Left kidney (tissue), 2 donors: ENCODE data around the gene EGFL6. TPM values are rescaled to one million over a fixed set of nuclear protein-coding genes. Genes with fewer than 3 reads are reported as not detected.
"Not testable (repeated sequence)": the region's sequence is repeated elsewhere in the genome, so short reads cannot be mapped to it uniquely, and the experiment has no call there.

Source experiments
- DNase-seq: peaks from one replicate; pipeline ENCODE4 v3.0.0-alpha.2; 2013
- polyA plus RNA-seq: library from polyadenylated mRNA; unstranded; fragments of 120-200 nt; gene quantifications from one replicate; pipeline ENCODE4 v1.2.1, GENCODE V29; 2013; ENCODE audit not compliant: insufficient read length

Gene EGFL6
- polyA plus RNA-seq, 1 donor: 23.1 TPM

DNA sequence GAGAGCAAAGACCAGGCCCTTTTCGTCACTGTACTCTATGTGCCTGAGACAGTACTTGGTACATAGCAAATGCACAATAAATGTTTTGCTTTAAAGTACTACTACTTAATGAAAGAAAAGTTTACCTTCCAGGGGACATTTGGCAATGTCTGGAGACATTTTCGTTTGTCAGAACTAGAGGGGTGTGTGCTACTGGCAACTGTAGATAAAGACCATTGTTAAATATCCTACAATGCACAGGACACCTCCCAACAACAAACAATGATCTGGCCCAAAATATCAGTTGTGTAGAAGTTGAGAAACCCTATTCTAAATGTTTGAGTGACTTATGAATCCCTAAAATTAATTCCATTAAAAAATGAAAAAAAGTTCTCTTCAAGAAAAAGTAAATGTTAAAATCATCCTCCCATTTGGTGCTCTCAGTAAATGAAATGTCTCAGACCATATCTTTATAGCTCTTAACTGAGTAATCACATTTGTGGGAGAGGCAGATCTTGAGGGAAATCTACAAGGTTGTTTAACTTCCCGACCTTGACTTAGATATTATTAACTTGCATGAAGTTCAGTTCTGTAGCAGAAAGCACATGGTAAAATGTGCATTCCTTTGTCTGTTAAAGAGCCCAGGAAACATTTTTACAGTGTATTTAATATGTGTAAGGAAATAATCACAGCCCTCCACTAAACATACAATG lies 18.5 kb downstream of the EGFL6 start:
- no peak for DNase-seq

DNA sequence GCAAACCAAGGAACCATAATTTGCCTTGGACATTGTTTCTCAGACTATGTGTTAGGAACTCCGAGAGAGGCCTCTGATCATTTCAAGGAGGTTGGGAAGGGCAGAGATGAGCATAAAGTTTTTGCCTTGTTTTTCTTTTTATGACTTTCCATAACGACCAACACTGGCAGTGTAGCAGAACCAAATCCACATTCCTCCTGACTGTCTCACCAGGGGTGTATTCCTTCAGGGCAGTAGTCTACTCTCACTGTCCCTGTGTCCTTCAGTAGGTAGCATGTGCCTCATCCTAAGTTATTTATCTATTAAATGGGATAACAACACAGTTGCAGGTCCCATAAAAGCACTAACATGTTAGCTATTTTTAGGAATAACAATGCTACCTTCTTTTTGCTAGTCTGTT lies 20.8 kb downstream of the EGFL6 start:
- no peak for DNase-seq

DNA sequence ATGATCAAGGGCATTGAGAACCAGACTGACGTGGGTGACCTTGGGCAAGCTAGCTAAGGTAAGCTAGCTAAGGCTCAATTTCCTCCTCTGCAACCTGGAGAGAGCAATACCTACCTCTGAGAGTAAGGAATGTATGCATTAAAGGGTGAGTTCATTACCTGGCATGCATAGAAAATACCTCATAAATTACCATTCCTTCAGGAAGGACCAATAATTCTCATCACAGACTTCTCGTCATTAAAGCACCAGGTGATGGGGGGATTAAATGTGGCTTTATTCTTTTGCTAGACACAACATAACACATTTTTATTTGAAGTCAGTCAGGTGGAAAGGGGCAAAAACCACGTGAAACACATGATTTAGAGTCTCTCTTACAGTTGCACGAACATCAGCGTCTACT lies 21.5 kb downstream of the EGFL6 start:
- DNase-seq: no peak

DNA sequence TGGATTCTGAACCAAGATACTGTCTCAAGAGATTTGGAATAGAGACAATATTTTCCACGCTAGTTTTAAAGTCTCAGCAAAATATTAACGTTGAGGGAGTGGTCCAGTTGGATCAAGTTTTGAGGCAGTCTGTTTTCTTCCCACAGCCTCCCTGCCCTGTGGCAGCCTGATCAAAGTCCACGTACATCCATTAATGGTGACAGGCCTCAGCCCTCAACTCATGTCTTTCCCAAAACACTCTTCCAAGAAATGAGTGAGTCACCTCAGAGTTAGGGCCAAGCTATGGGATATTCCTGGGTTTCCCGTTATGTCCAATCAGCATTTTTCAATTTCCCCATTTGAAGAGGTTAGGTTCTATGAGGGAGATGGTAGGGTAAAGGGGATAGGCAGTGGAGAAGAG lies 28.5 kb downstream of the EGFL6 start:
- no peak for DNase-seq

DNA sequence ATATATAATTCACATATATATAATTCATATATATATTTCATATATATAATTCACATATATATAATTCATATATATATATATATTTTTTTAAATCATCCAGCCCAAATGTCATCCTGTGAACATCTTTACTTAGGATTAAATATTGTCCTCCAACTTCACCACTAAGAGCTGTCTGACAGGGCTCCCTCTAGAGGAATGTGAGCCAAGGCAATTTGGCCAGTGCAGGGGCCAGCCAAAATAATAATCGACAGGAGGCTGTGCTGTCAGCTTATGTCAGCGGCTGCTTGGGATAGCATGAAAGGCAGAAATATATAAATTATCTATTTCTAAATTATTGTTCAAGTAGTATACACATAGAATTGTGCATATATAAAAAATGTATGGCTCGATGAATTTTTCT lies 29.5 kb downstream of the EGFL6 start:
- no peak for DNase-seq

DNA sequence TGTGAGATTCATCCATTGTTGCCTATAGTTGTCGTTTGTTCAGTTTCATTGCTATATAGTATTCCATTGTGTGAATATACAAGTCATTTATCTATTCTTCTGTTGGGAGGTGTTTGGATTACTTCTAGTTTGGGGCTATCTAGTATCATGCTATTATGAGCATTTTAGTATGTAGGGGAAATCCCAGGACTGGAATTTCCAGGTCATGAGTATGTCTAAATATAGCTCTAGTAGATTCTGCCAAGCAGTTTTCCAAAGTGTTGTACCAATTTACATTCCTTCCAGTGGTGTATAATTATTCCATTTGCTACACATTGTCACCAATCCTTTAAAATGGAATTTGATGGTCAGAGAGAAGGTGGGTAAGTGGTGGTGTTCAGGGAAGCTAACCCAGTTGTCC lies 30.1 kb downstream of the EGFL6 start:
- DNase-seq: no peak

DNA sequence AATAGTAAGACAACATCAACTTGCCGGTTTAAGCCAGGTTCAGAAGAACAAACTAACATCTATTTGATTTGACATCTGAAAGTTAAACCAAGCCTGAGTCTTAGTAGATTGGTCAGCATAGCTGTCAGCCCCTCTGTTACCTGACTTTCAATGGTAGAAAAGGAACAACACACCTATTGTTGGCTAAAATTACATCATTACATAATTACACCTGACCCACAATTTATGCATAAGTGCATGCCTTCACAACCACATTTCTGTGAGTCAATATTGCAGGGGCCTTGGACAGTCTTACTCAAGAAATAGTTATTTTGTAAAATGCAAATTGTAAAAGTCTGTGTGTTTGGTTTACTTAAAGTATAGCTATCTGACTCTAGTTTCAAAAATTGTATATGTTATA lies 36.2 kb downstream of the EGFL6 start:
- no peak for DNase-seq

DNA sequence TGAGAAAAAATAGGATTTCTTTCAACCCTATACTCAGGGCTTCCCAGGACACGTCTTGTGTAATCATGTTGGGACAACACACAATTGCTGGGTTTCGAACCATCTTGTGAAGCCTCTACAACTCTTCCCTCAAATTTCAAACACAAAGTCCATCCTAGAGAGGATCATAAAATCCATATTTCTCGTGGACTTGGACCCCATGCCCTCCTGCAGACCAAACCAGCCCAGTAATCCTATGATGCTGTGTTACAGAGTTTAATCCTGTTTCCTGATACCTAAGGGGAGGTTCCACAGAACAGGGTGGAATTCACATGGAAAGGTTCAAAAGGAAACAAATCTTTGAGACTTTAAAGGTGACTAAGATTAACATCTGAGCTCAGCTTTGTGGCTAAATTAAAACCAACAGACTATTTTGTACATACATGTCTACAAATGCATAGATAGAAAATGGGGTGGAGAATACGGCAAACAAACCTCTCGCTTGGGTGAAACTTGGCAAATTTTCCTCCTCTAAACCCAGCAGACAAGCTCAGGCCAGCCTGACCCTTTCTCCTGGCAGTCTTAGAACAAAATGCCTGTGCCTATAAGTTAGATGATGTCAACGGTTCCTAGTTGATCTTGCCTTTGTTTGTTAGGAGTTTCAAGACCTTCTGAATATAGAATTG lies 38.1 kb downstream of the EGFL6 start:
- no peak for DNase-seq

DNA sequence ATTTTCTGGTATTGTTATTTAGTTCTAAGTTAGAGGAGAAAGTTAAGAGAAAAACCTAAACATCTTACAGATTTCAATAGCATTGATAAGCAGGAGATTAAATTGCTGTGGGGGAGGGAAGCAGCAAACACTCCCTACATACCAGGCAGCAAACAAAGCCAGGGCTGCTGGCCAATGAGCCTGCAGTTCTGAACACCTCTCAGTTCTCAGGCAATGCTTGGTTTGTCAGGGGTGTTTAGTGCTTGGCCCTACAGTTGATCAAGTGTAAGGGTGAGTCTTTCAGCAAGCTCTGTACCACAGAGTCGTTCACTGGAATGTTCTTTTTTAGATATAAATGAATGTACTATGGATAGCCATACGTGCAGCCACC lies 38.6 kb downstream of the EGFL6 start:
- DNase-seq: no peak

DNA sequence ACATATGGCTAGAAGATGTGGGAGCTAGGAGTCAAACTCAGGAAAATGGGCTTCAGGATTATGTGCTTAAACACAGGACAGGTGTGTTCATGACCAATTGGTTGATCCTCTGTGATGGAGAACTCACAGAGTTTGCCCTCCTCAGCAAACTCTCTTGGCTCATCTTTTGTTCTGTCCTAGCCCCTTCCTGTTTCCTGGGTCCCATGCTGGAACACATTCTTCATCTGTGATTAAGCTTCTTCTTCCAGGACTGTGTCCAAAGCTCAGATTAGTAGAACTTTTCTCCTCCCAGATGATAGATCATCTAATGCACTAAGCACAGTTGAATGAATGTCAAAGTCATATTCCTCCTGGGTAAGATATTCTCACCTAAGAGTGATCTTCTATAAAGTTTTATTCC lies 44.8 kb downstream of the EGFL6 start:
- DNase-seq: no peak

DNA sequence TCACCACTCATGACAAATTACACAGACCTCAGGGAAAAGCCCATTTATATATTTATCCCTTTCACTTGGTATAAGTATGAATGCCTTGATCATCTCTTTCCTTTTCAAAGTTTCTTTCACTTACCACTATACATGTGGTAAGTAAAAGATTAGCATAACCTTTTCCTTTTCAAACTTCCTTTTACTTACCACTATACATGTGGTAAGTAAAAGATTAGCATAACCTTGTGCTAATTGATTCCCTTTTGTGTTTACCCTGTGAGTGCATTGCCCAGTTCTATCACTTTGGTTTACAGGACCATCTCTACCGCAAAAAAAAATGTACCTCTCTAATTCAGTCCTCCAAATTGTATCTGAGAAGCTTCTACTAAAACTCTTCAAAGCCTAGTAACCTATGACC lies 50.8 kb downstream of the EGFL6 start:
- DNase-seq: no peak

DNA sequence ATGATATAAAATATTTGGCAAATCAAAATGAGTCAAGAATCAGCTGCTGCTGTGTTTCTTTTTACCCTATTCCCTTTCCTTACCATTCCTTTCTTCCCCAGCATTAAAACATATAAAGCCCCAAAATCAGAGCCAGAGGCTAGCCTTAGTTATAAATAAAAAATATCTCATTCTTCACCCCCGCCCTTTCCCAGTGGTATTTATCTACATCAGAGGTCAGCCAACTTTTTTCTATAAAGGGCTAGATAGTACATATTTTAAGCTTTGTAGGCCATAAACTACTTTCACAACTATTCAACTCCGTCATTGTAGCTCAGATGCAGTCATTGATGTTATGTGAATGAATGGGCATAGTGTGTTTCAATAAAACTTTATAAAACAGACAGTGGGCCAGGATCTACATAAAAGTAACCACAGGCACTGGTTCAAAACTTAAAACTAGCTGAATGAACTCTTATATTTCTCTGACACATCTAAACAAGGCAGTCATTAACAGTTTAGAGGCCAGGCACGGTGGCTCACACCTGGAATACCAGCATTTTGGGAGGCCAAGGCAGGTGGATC lies 53.1 kb downstream of the EGFL6 start:
- DNase-seq: no peak

DNA sequence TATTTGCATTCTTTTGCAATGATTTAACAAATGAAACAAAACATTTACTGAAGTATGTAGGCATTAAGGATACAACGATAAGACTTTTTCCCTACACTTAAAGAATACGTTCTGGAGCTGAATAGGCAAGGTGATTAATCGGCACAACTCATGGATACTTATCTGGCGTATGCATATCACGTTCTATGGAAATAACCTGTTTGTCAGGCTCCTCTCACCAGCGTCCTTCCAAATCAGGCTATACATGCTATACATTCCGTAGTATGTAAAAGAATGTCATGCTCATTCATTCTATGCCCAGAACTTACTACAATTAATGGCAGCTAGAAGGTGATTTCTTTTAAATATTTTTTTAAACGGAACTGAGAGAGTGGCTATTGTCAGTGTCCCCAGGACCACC lies 57.9 kb downstream of the EGFL6 start:
- no peak for DNase-seq

DNA sequence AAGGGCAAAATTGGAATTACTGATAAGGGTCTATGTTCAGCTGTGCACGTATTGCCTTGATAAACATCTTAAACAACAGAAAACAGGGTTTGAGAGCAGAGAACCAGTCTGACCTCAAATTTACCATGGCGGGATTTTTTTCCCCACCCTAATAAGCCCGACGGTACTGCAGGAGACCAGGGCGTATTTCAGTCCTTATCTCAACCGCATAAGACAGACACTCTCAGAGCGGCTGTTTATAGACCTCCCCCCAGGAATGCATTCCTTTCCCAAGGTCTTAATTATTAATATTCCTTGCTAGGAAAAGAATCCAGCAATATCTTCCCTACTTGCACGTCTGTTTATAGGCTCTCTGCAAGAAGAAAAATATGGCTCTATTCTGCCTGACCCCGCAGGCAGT lies 67.8 kb downstream of the EGFL6 start:
- DNase-seq: not testable (repeated sequence)

DNA sequence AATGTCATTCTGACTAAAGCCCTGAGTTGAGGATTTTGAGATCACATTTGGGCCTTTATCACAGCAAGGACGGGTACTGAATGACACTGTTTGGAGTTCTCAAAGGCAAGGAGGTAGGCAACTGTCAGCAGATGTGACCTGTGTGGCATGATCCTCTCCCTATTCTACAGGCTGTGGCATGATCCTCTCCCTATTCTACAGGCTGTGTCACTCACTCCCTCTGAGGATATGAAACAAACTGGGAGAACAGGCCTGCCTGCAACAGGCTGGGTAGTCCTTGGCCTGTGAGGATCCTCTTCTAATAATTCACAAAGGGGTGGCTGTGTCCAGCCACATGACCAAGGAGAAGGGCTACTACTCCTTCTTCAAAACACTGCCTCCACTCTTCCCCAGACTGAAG lies 68.6 kb downstream of the EGFL6 start:
- DNase-seq: no peak

DNA sequence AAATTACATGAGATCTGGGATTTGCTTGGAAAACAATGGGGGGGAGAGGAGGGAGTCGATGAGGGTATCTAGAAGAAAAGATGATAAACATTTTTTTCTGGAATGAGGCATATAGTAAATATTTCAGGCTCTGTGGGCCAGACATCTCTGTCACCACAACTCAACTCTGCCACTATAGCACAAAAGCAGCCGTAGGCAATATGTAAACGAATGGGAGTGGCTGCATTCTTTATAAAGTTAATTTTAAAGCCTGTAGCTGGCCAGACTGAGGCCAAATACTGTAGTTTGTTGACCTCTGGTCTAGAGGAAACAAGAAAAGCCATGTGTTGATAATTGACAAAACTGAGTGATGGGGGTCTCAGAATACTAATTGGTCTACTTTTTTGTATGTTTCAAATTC lies 69.4 kb downstream of the EGFL6 start:
- DNase-seq: no peak

DNA sequence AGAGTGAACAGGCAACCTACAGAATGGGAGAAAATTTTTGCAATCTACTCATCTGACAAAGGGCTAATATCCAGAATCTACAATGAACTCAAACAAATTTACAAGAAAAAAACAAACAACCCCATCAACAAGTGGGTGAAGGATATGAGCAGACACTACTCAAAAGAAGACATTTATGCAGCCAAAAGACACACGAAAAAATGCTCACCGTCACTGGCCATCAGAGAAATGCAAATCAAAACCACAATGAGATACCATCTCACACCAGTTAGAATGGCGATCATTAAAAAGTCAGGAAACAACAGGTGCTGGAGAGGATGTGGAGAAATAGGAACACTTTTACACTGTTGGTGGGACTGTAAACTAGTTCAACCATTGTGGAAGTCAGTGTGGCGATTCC lies 72.3 kb downstream of the EGFL6 start:
- not testable (repeated sequence) for DNase-seq

DNA sequence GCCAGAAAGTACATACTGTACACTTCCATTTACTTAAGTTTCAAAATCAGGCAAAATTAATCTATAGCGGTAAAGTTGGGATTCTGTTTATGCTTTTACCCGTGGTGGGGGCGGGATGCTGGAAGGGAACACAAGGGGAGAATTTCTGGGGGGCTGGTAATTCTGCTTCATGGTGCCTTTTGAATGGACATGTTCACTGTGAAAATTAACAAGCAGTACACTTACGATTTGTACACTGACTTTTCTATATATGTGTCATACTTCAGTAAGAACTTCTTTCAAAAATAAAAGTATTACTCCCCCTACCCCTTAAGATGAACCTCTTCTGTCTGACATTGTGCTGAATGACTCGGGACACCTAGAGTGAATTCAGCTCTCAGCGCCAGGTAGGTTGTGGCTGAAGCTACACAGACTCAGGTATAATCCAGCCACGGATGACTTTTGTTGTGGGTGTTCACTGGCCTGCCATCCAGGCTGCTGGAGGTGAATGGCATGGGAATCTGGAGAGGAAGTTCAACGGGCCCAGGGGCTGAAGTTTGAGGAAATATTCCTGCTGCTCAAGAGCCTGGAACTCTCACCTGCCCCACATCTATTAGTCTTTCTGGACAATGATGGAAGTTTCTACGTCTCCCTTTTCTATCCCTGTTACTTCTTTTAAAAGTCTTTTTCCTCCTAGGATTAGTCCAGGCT lies 76.2 kb downstream of the EGFL6 start:
- DNase-seq: no peak

DNA sequence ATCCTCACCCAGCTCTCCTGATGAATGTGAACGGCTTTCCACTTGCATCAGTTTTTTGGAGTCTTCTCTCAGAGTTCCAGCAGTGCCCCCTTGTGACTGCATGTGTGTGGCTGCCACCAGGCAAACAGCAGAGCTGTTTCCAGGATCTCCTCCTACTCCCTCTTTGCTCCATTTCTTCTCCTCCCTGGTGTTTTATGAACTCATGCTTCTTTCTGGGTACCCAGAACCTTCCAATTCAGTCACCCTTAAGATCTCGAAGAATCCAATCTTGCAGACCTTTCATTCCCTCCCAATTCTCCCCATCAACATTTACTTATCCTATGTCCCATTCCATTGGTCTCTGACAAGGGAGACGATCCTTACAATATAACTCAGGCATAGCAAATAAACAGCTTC lies 76.8 kb downstream of the EGFL6 start:
- DNase-seq: peak; percentile 59

DNA sequence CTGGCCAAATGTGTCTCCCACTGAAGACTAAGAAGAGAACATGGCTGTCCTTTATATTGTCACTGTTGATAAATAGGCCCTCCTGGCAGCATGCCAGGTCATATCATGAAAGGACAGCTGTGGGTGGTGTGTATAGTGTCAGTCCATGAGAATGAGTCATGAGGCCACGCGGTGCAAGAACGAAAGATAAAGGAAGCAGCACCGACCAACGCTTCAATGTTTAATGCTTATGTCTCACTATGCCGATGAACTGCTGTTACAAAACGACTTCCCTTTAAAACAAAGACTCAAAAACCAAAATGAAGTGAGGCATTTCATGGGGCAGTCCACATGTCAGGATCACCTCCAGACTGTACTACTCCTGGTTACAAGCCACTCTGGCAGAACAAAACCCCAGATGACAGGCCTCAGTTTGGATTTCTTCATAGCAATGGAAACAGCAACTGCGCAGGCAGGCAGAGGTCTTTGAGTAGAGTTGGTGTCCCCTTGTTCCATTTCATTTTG lies 78.4 kb downstream of the EGFL6 start:
- no peak for DNase-seq

DNA sequence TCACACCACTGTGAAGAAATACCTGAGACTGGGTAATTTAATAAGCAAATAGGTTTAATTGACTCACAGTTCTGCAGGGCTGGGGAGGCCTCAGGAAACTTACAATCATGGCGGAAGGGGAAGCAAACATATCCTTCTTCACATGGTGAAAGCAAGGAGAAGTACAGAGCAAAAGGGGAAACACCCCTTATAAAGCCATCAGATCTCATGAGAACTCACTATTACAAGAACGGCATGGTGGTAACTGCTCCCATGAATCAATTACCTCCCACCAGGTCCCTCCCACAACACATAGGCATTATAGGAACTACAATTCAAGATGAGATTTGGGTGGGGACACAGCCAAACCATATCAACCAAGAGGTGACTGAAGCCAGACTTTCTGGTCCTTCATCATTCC lies 78.9 kb downstream of the EGFL6 start:
- DNase-seq: not testable (repeated sequence)

DNA sequence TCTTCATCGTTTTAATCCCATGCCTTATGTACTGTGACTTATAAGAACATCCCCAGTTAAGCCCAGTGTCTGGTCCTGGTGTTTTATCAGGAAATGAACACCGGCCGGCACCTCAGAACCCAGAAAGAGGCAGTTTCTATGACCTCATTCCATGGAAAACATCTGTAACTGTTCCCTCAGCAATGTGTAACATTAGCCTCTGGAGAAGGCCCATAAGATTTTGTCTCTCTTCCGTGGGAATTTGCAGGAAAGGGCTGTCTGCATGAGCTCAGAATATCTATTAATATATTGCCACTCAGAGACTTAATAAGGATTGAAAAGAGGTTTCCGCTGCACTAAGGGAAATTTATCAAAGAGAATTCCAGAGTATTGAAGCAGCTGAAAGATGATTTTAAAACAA lies 80.4 kb downstream of the EGFL6 start:
- no peak for DNase-seq

DNA sequence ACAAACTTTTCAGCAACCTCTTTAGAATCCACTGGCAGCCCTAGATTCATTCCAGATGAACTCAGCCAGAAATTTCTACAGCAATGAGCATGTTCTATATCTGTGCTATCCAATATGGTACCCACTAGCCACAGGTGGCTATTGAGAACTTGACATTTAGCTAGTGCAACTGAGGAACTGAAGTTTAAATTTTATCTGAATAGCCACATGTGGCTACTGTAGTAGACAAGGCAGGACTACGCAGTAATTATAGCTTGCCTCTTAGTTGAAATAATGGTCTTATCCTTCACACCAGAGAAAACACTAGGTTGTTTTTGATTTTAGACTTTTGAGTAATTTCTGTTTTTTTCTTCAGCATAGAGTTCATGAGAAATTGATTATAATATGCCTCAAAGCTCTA lies 80.9 kb downstream of the EGFL6 start:
- DNase-seq: no peak
